Endodermal cell (in vitro differentiated cells): ENCODE measurements around the gene SMAD3. TPM values are rescaled to one million over a fixed set of nuclear protein-coding genes. Genes with fewer than 3 reads are reported as not detected.

Experiments used
- DNase-seq: peaks from one replicate; pipeline ENCODE4 v3.0.0-alpha.2; 2017
- H3K27ac ChIP-seq: 2 replicates; pipeline ENCODE4 v1.5.1; 2013; ENCODE audit warnings: mild to moderate bottlenecking, low read depth, low read length, moderate library complexity
- H3K27me3 ChIP-seq: 2 replicates; pipeline ENCODE4 v1.6.1; 2013; ENCODE audit warnings: mild to moderate bottlenecking, low read length, moderate library complexity; ENCODE audit not compliant: insufficient read depth, control insufficient read depth, poor library complexity, severe bottlenecking
- H3K36me3 ChIP-seq: 2 replicates; pipeline ENCODE4 v1.7.0; 2013; ENCODE audit warnings: mild to moderate bottlenecking, low read length, moderate library complexity; ENCODE audit not compliant: control insufficient read depth, insufficient read depth
- H3K4me1 ChIP-seq: one replicate; pipeline ENCODE4 v1.7.0; 2013; ENCODE audit warnings: low read length; ENCODE audit not compliant: control insufficient read depth, insufficient read depth
- H3K4me3 ChIP-seq: 2 replicates; pipeline ENCODE4 v1.5.1; 2013; ENCODE audit warnings: mild to moderate bottlenecking, low read length, moderate library complexity
- H3K9ac ChIP-seq: 2 replicates; pipeline ENCODE4 v1.6.1; 2013; ENCODE audit warnings: mild to moderate bottlenecking, low read length, moderate library complexity; ENCODE audit not compliant: poor library complexity, severe bottlenecking; ENCODE audit errors: extremely low read depth
- H3K9me3 ChIP-seq: 2 replicates; pipeline ENCODE4 v1.6.1; 2013; ENCODE audit warnings: mild to moderate bottlenecking, low read length, moderate library complexity; ENCODE audit not compliant: control insufficient read depth
- H3K27ac Mint-ChIP-seq: 2 replicates; pipeline ENCODE4 v1.8.0; 2020; ENCODE audit warnings: mixed read lengths
- H3K27me3 Mint-ChIP-seq: 2 replicates; pipeline ENCODE4 v1.8.0; 2021; ENCODE audit warnings: mild to moderate bottlenecking, mixed read lengths; ENCODE audit not compliant: insufficient read depth
- H3K36me3 Mint-ChIP-seq: 2 replicates; pipeline ENCODE4 v1.8.0; 2020; ENCODE audit warnings: low read depth, mixed read lengths
- H3K4me1 Mint-ChIP-seq: 2 replicates; pipeline ENCODE4 v1.8.0; 2020; ENCODE audit warnings: mixed read lengths
- H3K4me3 Mint-ChIP-seq: 2 replicates; pipeline ENCODE4 v1.8.0; 2020; ENCODE audit warnings: mild to moderate bottlenecking, moderate library complexity, mixed read lengths
- H3K9me3 Mint-ChIP-seq: 2 replicates; pipeline ENCODE4 v1.8.0; 2020; ENCODE audit warnings: mild to moderate bottlenecking, mixed read lengths
- WGBS, 2 experiments: methylation state at CpG; one replicate each; pipeline versions ENCODE4 v1.1.5 to v1.1.7; 2013; ENCODE audit warnings: missing lambda C conversion rate in 2 of 2, mixed read lengths in 1 of 2; ENCODE audit not compliant: insufficient coverage in 1 of 2, insufficient read length in 1 of 2; 5-methylcytosine and 5-hydroxymethylcytosine counted together
- total RNA-seq, 2 donors: library from RNA; stranded (reverse); fragmentation: NEBNext Ultra II Directional in 1 of 2; extraction: Animal tissue kit (Norgen Biotek cat#: 25700) in 1 of 2; gene quantifications; 2 replicates in 1 of 2; 3 replicates in 1 of 2; pipeline ENCODE4 v1.2.1, GENCODE V29; 2021
- TF ChIP-seq, protein P1 (sequence below): fragments of 200-600 bp; sonication (generic); conservative IDR thresholded peaks from 2 replicates; pipeline ENCODE4 v1.5.0; 2021; ENCODE audit warnings: antibody characterized with exemption, mild to moderate bottlenecking

SMAD3 gene
- total RNA-seq, 2 donors from 2014 or later = 7.8 to 9.6 TPM

DNA sequence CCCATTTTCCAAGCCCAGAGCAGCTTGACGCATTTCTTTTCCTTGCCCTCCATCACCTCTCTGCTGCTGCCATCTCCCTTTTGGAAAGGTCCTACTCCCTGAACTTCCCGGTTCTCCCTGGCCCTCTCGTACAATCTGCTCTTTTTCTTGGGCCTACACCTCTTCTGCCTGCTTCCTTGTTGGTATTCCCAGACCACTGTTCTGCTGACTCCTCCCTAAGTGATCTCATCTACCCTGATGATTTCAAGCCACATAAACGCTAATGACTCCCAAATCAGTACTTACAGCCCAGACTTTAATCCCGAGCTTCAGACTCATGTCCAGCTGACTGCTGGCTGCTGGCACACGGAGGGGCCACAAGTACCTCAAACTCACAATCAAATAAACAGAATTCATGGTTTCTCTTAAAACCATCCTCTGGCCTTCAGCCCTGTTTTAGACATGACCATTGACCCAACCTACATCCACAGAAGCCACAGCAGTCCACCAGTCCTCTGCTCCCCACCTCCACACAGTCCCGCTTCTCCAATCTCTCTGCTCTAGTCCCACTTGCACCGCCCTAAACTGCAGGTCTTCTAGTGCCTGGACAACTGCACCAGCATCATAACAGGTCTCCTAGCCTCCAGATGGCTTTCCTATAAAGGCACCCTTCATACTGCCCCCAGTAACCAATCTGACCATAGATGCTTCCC, 131.4 kb downstream of the SMAD3 start:
- Mint-ChIP-seq H3K9me3 (no peaks in the 10 kb centered on the region), H3K27me3 (no peaks in the 10 kb centered on the region), H3K36me3 (peaks cover 46% of the 10 kb centered on the region), H3K4me3 (no peak overlapping the region), H3K27ac (no peak overlapping the region), H3K4me1 (peaks cover 6% of the 10 kb centered on the region)
- TF ChIP-seq, protein P1, sequence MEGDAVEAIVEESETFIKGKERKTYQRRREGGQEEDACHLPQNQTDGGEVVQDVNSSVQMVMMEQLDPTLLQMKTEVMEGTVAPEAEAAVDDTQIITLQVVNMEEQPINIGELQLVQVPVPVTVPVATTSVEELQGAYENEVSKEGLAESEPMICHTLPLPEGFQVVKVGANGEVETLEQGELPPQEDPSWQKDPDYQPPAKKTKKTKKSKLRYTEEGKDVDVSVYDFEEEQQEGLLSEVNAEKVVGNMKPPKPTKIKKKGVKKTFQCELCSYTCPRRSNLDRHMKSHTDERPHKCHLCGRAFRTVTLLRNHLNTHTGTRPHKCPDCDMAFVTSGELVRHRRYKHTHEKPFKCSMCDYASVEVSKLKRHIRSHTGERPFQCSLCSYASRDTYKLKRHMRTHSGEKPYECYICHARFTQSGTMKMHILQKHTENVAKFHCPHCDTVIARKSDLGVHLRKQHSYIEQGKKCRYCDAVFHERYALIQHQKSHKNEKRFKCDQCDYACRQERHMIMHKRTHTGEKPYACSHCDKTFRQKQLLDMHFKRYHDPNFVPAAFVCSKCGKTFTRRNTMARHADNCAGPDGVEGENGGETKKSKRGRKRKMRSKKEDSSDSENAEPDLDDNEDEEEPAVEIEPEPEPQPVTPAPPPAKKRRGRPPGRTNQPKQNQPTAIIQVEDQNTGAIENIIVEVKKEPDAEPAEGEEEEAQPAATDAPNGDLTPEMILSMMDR = no peak
- Histone ChIP-seq H3K27me3 (no peaks in the 10 kb centered on the region), H3K27ac (no peak overlapping the region), H3K4me1 (peaks cover 5% of the 10 kb centered on the region), H3K9me3 (no peaks in the 10 kb centered on the region), H3K4me3 (no peak overlapping the region), H3K36me3 (peaks cover 48% of the 10 kb centered on the region), H3K9ac (no peak overlapping the region)
- 94 to 98% methylated on average over 6 to 8 of the region's 8 CpGs for WGBS, 2 experiments
- DNase-seq = no peak

- no peaks in the 10 kb centered on the region for H3K9me3 ChIP-seq
- H3K4me1 ChIP-seq = peaks cover 10% of the 10 kb centered on the region
- H3K9me3 Mint-ChIP-seq = no peaks in the 10 kb centered on the region
- no peaks in the 10 kb centered on the region for H3K27me3 ChIP-seq
- no peak overlapping the region for H3K4me3 Mint-ChIP-seq
- peaks cover 44% of the 10 kb centered on the region for H3K36me3 ChIP-seq
- H3K27ac ChIP-seq = no peak overlapping the region
- no peak for DNase-seq
- H3K27me3 Mint-ChIP-seq = no peaks in the 10 kb centered on the region
- no peak overlapping the region for H3K4me3 ChIP-seq
- 91 to 94% methylated on average over 2 of the region's 2 CpGs for whole genome bisulfite sequencing, 2 experiments
- H3K36me3 Mint-ChIP-seq = peaks cover 49% of the 10 kb centered on the region
- no peak overlapping the region for H3K27ac Mint-ChIP-seq
- no peak overlapping the region for H3K9ac ChIP-seq
- TF ChIP-seq, protein P1 = no peak
- peaks cover 11% of the 10 kb centered on the region for H3K4me1 Mint-ChIP-seq
Measured at GRCh38 chr15:67197364-67197695, 131.9 kb downstream of the SMAD3 start.

DNA sequence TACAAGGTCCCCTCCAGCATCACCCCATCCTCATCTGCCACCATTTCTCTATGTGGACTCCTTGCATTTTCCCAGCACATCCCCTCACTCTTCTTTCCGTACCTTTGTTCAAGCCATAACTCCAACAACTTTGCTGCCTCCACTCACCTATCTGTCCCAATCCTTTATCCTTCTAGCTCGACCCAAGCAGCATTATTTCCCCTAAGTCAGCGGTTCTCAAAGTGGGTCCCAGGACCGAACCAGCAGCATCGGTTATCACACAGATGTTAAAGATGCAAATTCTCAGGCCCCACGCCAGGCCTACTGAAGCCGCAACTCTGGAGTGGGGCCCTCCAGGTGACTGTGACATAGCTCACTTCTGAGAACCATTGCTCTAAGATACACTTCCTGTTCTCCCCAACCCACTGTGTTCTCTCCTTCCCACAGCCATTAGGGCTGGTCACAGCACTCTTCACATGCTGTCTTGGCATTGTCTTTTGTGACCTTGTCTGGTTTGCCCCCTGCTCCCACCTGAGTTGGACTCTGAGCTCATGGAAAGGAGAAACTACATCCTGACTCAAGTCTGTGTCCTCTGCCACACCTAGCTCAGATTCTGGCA, 132.9 kb downstream of the SMAD3 start:
- Histone ChIP-seq H3K27ac (no peak overlapping the region), H3K27me3 (no peaks in the 10 kb centered on the region), H3K36me3 (peaks cover 51% of the 10 kb centered on the region), H3K9ac (no peak overlapping the region), H3K4me1 (peaks cover 10% of the 10 kb centered on the region), H3K4me3 (no peak overlapping the region), H3K9me3 (no peaks in the 10 kb centered on the region)
- H3K4me3 Mint-ChIP-seq = no peak overlapping the region
- H3K27ac Mint-ChIP-seq = no peak overlapping the region
- no peaks in the 10 kb centered on the region for H3K27me3 Mint-ChIP-seq
- WGBS, 2 experiments = 94 to 95% methylated on average over 6 to 7 of the region's 7 CpGs
- H3K9me3 Mint-ChIP-seq = no peaks in the 10 kb centered on the region
- DNase-seq = no peak
- TF ChIP-seq, protein P1 = no peak
- peaks cover 18% of the 10 kb centered on the region for H3K4me1 Mint-ChIP-seq
- peaks cover 52% of the 10 kb centered on the region for H3K36me3 Mint-ChIP-seq
